OCI-LY3 (cell line): ENCODE results near the gene PLPP2.

Source experiments
- H2AFZ ChIP-seq: fragments of 200-600, 300-600 bp; shearing (Covaris generic); 2 replicates; pipeline ENCODE4 v1.6.0; 2014; ENCODE audit warnings: antibody characterized with exemption, low read depth, low read length
- H3K27ac ChIP-seq: fragments of 200-600, 300-600 bp; sonication (generic); 2 replicates; pipeline ENCODE4 v1.5.1; 2014; ENCODE audit warnings: mild to moderate bottlenecking, low read length, moderate library complexity, mixed read lengths
- H3K27me3 ChIP-seq: fragments of 200-600, 300-600 bp; sonication (generic); 2 replicates; pipeline ENCODE4 v1.6.1; 2014; ENCODE audit warnings: low read depth, low read length, mixed read lengths
- H3K36me3 ChIP-seq: fragments of 200-600, 300-600 bp; sonication (generic); replicated peaks from 2 replicates; pipeline ENCODE3; 2014; ENCODE audit warnings: low read depth, low read length, mixed read lengths
- H3K4me1 ChIP-seq: fragments of 300-600, 200-600 bp; sonication (generic); 2 replicates; pipeline ENCODE4 v1.6.1; 2014; ENCODE audit warnings: low read length, mixed read lengths
- H3K4me2 ChIP-seq: fragments of 200-600, 300-600 bp; sonication (generic); 2 replicates; pipeline ENCODE4 v1.6.1; 2014; ENCODE audit warnings: low read length, mixed read lengths
- H3K4me3 ChIP-seq: fragments of 300-600, 200-600 bp; sonication (generic); 2 replicates; pipeline ENCODE4 v1.5.1; 2014; ENCODE audit warnings: antibody characterized with exemption, mild to moderate bottlenecking, low read length, moderate library complexity
- H3K79me2 ChIP-seq: fragments of 300-600, 200-600 bp; shearing (Covaris generic); 2 replicates; pipeline ENCODE4 v1.6.1; 2014; ENCODE audit warnings: mild to moderate bottlenecking, low read length, mixed read lengths
- H3K9ac ChIP-seq: fragments of 300-600, 200-600 bp; shearing (Covaris generic); 2 replicates; pipeline ENCODE4 v1.6.0; 2014; ENCODE audit warnings: mild to moderate bottlenecking, low read length, moderate library complexity
- H3K9me3 ChIP-seq: fragments of 200-600, 300-600 bp; shearing (Covaris generic); 2 replicates; pipeline ENCODE4 v1.6.1; 2014; ENCODE audit warnings: low read length, mixed read lengths; ENCODE audit not compliant: insufficient read depth
- H4K20me1 ChIP-seq: fragments of 200-600, 300-600 bp; sonication (generic); 2 replicates; pipeline ENCODE4 v1.6.1; 2016; ENCODE audit warnings: low read length, mixed read lengths; ENCODE audit not compliant: insufficient read depth
- CTCF ChIP-seq: fragments of 200-600, 300-600 bp; sonication (generic); IDR thresholded peaks from 2 replicates; pipeline ENCODE4 v1.5.1; 2014; ENCODE audit warnings: antibody characterized with exemption, low read length, low read depth
- EZH2phosphoT487 ChIP-seq: fragments of 200-600 bp; shearing (Covaris generic); IDR thresholded peaks from 2 replicates; pipeline ENCODE4 v1.6.1; 2018; ENCODE audit warnings: antibody characterized with exemption, mixed run types, low read depth

PLPP2 gene

GRCh38 chr19:292281-292884 lies 1.2 kb upstream of the PLPP2 start:
- Histone ChIP-seq H3K27ac (no peak overlapping the region), H2AFZ (no peak overlapping the region), H3K4me3 (no peak overlapping the region), H3K27me3 (no peaks in the 10 kb centered on the region), H3K36me3 (no peaks in the 10 kb centered on the region), H3K9me3 (no peaks in the 10 kb centered on the region), H4K20me1 (no peaks in the 10 kb centered on the region), H3K79me2 (no peaks in the 10 kb centered on the region), H3K9ac (no peak overlapping the region), H3K4me2 (no peak overlapping the region), H3K4me1 (no peaks in the 10 kb centered on the region)
- TF ChIP-seq EZH2phosphoT487 (no peak), CTCF (no peak)

DNA sequence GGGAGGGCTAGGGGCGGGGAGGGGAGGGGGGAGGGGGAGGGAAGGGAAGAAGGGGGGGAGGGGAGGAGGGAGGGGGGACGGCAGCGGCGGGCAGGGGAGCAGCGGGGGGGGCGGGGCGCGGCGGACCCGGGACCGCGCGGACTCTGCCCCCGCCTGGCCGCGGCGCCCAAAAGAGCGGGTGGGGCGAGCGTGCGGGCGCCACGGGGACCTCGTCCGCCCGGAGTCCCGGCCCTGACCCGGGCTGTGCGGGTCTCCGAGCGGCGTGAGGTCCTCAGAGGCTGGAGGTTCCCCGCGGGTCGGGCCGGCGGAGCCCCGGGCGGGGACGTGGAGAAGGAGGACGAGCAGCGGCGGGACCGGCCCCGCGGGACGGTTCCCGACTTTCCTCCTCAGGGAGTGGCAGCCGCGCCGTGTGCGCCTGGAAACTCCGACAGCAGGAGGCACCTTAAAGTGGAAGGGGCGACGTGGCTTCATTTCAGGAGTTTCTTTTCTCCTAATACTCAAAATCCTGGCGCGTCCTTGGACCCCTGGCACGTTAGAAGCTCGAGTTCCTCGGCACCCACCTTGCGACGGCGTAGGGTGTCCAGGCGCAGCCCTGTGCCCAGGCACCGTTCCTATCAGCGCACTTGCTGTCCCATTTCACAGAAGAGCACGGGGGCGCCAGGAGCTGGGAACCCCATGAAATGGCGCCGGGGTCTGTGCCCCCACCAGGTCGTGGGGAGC lies 518 bp upstream of the PLPP2 start:
- Histone ChIP-seq H3K9me3 (no peaks in the 10 kb centered on the region), H3K27ac (no peak overlapping the region), H3K36me3 (no peaks in the 10 kb centered on the region), H3K9ac (no peak overlapping the region), H3K27me3 (no peaks in the 10 kb centered on the region), H3K79me2 (no peaks in the 10 kb centered on the region), H4K20me1 (no peaks in the 10 kb centered on the region), H3K4me2 (no peak overlapping the region), H3K4me1 (no peaks in the 10 kb centered on the region), H2AFZ (no peak overlapping the region), H3K4me3 (no peak overlapping the region)
- no peak for TF ChIP-seq CTCF
- TF ChIP-seq EZH2phosphoT487 = no peak

GRCh38 chr19:290372-291005 lies 714 bp downstream of the PLPP2 start:
- Histone ChIP-seq H3K36me3 (no peaks in the 10 kb centered on the region), H3K4me1 (no peaks in the 10 kb centered on the region), H3K27ac (no peak overlapping the region), H3K79me2 (no peaks in the 10 kb centered on the region), H3K4me3 (no peak overlapping the region), H3K4me2 (no peak overlapping the region), H2AFZ (no peak overlapping the region), H4K20me1 (no peaks in the 10 kb centered on the region), H3K9me3 (no peaks in the 10 kb centered on the region), H3K27me3 (no peaks in the 10 kb centered on the region), H3K9ac (no peak overlapping the region)
- TF ChIP-seq EZH2phosphoT487 = no peak
- TF ChIP-seq CTCF = no peak

DNA sequence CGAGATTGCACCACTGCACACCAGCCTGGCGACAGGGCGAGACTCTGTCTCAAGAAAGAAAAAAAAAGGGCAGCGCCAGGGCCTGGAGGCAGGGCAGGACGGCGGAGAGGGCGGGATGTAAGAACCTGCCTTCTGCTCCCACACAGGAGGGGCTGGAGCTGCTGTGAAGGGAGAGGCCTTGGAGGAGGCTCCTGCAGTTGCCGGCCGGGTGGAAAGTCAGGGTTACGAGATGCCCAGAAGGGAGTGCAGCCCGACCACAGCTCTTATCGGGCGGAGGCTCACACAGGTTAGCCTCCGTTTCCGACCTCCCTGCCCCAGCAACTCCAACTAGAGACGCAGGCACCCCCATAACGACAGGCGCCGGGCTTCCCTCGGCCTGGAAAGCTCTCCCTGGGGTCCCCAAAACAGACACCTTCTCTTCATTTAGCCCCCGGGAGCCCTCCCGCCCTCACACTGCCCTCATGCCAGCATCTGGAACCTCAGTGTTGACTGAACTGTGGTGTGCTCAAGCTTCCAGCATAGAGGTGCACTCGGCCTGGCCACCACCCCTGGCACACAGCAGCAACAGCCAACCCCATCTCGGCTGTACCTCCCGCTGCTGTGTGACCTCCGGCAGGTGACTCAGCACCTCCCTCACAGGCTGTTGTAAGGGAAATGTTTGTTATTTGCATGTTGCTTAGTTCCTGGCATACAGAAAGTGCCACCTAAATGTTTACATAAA lies 1.4 kb downstream of the PLPP2 start:
- no peaks in the 10 kb centered on the region for H3K36me3 ChIP-seq
- H3K27ac ChIP-seq = no peak overlapping the region
- H3K4me3 ChIP-seq = no peak overlapping the region
- no peak overlapping the region for H3K9ac ChIP-seq
- H4K20me1 ChIP-seq = no peaks in the 10 kb centered on the region
- H3K9me3 ChIP-seq = no peaks in the 10 kb centered on the region
- no peak overlapping the region for H2AFZ ChIP-seq
- TF ChIP-seq EZH2phosphoT487 (no peak), CTCF (no peak)
- no peak overlapping the region for H3K4me2 ChIP-seq
- H3K4me1 ChIP-seq = no peaks in the 10 kb centered on the region
- H3K79me2 ChIP-seq = no peaks in the 10 kb centered on the region
- no peaks in the 10 kb centered on the region for H3K27me3 ChIP-seq
